Breast epithelium (tissue), 4 donors: Measurements from ENCODE around the gene PRKCE. TPM values are rescaled to one million over a fixed set of nuclear protein-coding genes. Genes with fewer than 3 reads are reported as not detected.

Experiments used
- DNase-seq, 2 donors: peaks; one replicate each; pipeline ENCODE4 v3.0.0-alpha.2; 2019; ENCODE audit warnings: low spot score in 2 of 2
- H3K27ac ChIP-seq, 2 donors: fragments of 200-600 bp; sonication (generic) in 1 of 2; one replicate each; pipeline ENCODE4 v1.5.1; 2016 to 2019; ENCODE audit warnings: mild to moderate bottlenecking in 1 of 2
- H3K27me3 ChIP-seq, 2 donors: fragments of 200-600 bp; sonication (generic) in 1 of 2; one replicate each; pipeline versions ENCODE4 v1.5.1 to v1.6.0; 2017 to 2019; ENCODE audit warnings: control low read depth in 1 of 2, mild to moderate bottlenecking in 1 of 2
- H3K36me3 ChIP-seq: fragments of 200-600 bp; one replicate; pipeline ENCODE4 v1.5.1; 2019
- H3K4me1 ChIP-seq, 2 donors: fragments of 200-600 bp; sonication (generic); one replicate each; pipeline ENCODE4 v1.5.1; 2016 to 2019; ENCODE audit warnings: control low read depth in 1 of 2
- H3K4me3 ChIP-seq, 3 donors: fragments of 200-600 bp; sonication (generic); 1 replicate in 2 of 3; 2 replicates in 1 of 3; pipeline ENCODE4 v1.5.1; 2016 to 2019; ENCODE audit warnings: mild to moderate bottlenecking in 3 of 3, moderate library complexity in 2 of 3
- H3K9me3 ChIP-seq, 2 donors: fragments of 200-600 bp; sonication (generic) in 1 of 2; one replicate each; pipeline ENCODE4 v1.5.1; 2016 to 2019; ENCODE audit warnings: control low read depth in 1 of 2
- CTCF ChIP-seq, 3 donors: fragments of 450-650 bp; IDR thresholded peaks; one replicate each; pipeline ENCODE4 v1.5.1; 2016 to 2017; ENCODE audit warnings: antibody characterized with exemption in 3 of 3, mild to moderate bottlenecking in 3 of 3, moderate library complexity in 3 of 3
- POLR2A ChIP-seq: fragments of 450-650 bp; IDR thresholded peaks from one replicate; pipeline ENCODE4 v1.6.1; 2016; ENCODE audit warnings: antibody characterized with exemption, mild to moderate bottlenecking, moderate library complexity
- POLR2AphosphoS5 ChIP-seq, 3 donors: sonication (generic); formaldehyde crosslinking; IDR thresholded peaks; one replicate each; pipeline ENCODE4 v1.6.1; 2017; ENCODE audit warnings: antibody characterized with exemption in 3 of 3
- intact Hi-C: fragments of 100-400 bp; cut with DNase I; formaldehyde crosslinking; loops from one replicate; pipeline ENCODE4 v1.15.1; 2023; ENCODE audit warnings: low total_unique reads
- total RNA-seq, 3 donors: library from RNA; depleted of rRNA; stranded (reverse); fragments of >200 nt; gene quantifications; one replicate each; pipeline ENCODE4 v1.1.0, GENCODE V29; 2016

PRKCE gene
- total RNA-seq, 3 donors from 2014 or later = 20.6 to 34.0 (median 23.6) TPM

DNA sequence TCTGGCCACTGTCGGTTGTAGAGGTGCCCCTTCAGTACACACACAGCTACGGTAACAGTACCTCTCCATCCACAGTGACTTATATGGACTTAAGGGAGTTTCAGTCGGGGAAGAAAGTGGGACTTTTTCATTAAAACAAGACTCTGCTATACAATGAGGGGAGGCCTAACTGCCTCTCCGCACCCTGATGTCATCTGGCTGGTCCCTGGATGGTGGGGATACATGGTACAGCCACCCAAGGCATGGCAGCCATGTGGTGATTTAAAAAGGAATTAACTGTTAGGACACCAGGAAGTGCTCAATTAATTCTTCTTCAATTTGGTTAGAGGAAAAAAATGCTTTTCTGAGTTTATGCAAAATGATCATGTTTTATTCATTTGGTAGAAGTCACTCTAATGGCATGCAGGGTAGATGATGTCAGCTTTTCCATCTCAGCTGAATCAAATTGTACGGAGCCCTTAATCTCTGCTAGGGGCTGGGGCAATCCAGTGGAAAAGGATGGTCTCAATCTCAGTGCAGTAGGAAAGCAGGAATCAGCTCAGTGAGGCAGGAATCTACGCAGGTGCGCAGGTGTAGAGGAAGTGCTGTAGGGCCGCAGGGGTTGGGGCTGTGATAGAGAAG lies 243.9 kb downstream of the PRKCE start:
- H3K9me3 ChIP-seq = no peaks in the 10 kb centered on the region
- H3K36me3 ChIP-seq = no peaks in the 10 kb centered on the region
- no peaks in the 10 kb centered on the region for H3K27me3 ChIP-seq
- H3K4me1 ChIP-seq = peaks cover 5 to 13% of the 10 kb centered on the region in 2 donors
- no peak overlapping the region for H3K4me3 ChIP-seq
- no peak for DNase-seq
- TF ChIP-seq POLR2A (no peak), CTCF (IDR thresholded peaks at IDR 0.05) (no peak), POLR2AphosphoS5 (IDR thresholded peaks at IDR 0.05) (no peak)
- peak overlapping the region; percentile 45 to 78 for H3K27ac ChIP-seq
- intact Hi-C loops = no loop called here

DNA sequence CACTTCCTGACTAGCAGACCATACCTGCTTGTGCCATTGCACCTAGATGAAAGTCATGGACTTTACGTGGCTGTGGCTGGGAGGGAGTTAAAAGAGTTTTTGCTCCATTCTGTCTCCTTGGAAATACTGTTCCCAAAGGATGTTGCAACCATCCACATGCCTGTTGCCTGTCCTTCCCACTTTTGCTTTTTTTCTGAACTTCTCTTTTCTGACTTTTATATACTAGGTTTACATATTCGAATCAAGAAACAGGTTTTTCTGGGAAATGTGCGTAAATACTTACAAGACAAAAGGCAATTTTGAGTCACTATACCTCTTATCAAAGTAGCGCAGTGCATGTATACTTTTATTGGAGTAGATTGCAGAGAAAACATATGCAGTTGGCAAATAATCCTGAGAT lies 244.8 kb downstream of the PRKCE start:
- H3K27ac ChIP-seq = peak overlapping the region; percentile 37 to 78
- H3K36me3 ChIP-seq = no peaks in the 10 kb centered on the region
- H3K27me3 ChIP-seq = no peaks in the 10 kb centered on the region
- intact Hi-C loops = no loop called here
- no peaks in the 10 kb centered on the region for H3K9me3 ChIP-seq
- peak in 1 of 3 donors; percentile 16 for TF ChIP-seq POLR2AphosphoS5 (IDR thresholded peaks at IDR 0.05)
- no peak for TF ChIP-seq POLR2A
- no peak overlapping the region for H3K4me3 ChIP-seq
- DNase-seq = no peak
- H3K4me1 ChIP-seq = peaks cover 5 to 13% of the 10 kb centered on the region in 2 donors

DNA sequence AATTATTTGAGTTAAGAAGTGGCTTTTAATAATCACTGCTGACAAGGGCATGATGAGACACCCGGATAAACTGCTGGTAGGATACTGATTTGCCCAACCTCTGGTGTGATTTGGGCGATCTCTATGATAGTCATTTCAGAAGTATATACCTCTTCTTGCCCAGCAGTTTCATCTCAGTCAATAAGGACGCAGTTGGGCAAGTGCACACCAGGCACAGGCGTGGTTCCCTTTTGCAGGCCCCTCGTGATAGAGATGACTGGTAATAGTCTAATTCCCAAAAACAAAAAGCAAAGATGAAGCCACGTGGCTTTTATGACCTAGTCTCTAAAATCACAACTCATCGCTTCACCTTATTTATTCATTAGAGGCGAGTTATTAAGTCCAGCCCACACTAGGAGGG lies 246.4 kb downstream of the PRKCE start:
- Histone ChIP-seq H3K4me3 (no peak overlapping the region), H3K27ac (no peak overlapping the region), H3K4me1 (peaks cover 0 to 1% of the 10 kb centered on the region in 2 donors), H3K36me3 (no peaks in the 10 kb centered on the region), H3K9me3 (no peaks in the 10 kb centered on the region), H3K27me3 (no peaks in the 10 kb centered on the region)
- TF ChIP-seq CTCF (IDR thresholded peaks at IDR 0.05) (no peak), POLR2AphosphoS5 (IDR thresholded peaks at IDR 0.05) (no peak), POLR2A (no peak)
- intact Hi-C loops = no loop called here
- DNase-seq = no peak

DNA sequence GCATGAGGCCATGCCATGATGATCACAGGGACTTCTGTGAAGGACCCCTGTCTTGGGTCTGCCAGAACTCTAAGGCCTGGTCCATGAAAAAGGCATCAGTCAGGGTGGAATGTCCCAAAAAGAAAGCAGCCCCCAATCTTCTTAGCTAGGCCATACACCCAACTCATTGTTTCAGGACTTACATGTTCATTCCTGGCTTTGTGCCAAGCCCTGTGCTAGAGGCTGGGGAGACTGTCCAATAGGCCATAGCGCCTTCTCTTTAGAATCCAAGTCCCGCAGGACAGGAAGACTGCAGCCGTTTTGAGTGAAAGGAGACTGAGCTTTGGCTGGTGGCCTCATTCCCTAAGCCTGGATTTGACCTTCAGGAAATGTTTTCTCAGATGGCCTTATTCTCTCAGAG lies 247.3 kb downstream of the PRKCE start:
- H3K36me3 ChIP-seq = no peaks in the 10 kb centered on the region
- H3K4me1 ChIP-seq = no peaks in the 10 kb centered on the region
- no peaks in the 10 kb centered on the region for H3K9me3 ChIP-seq
- intact Hi-C loops = no loop called here
- H3K4me3 ChIP-seq = no peak overlapping the region
- TF ChIP-seq CTCF (IDR thresholded peaks at IDR 0.05) (no peak), POLR2AphosphoS5 (IDR thresholded peaks at IDR 0.05) (no peak), POLR2A (no peak)
- H3K27me3 ChIP-seq = no peaks in the 10 kb centered on the region
- no peak for DNase-seq
- H3K27ac ChIP-seq = peak overlapping the region in 1 of 2 donors; percentile 15

GRCh38 chr2:45899926-45900325 lies 248.5 kb downstream of the PRKCE start:
- TF ChIP-seq CTCF (IDR thresholded peaks at IDR 0.05) = no peak
- TF ChIP-seq POLR2A = no peak
- no peak for TF ChIP-seq POLR2AphosphoS5 (IDR thresholded peaks at IDR 0.05)
- DNase-seq = no peak
- Histone ChIP-seq H3K36me3 (no peaks in the 10 kb centered on the region), H3K9me3 (no peaks in the 10 kb centered on the region), H3K27ac (no peak overlapping the region), H3K4me3 (no peak overlapping the region), H3K27me3 (no peaks in the 10 kb centered on the region), H3K4me1 (peaks cover 0 to 1% of the 10 kb centered on the region in 2 donors)
- intact Hi-C loops = no loop called here
